Activated CD8-positive, alpha-beta memory T cell treated with anti-CD3 and anti-CD28 coated beads for 4 hours (primary cell): ENCODE measurements around the gene AXL.
"Not testable (repeated sequence)": the region's sequence is repeated elsewhere in the genome, so short reads cannot be mapped to it uniquely, and the experiment has no call there.

Experiments
- DNase-seq, 2 donors: peaks; one replicate each; pipeline ENCODE4 v3.0.0-alpha.2; 2020; ENCODE audit warnings: low read depth in 2 of 2

Gene AXL

DNA sequence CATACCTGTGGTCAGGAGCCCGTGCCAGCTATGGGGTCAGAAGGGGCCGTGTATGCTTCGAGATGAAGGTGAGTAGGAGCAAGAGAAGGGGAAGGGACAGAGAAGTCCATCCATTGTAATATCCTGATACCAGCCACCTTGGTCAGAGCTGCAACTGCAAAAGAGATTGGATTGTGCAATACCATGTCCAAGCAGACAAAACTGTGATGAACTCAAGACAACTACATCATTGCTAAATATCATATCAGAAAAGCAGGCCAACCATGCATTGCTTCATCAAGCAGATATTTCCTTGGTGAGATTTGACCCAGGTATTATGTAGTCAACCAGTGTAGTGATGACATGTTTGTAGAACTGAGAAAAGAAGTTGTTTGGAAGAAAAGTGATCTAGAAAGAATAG, 57.2 kb downstream of the AXL start:
- DNase-seq, result no peak

GRCh38 chr19:41278478-41278877, 59.5 kb downstream of the AXL start:
- no peak for DNase-seq

DNA sequence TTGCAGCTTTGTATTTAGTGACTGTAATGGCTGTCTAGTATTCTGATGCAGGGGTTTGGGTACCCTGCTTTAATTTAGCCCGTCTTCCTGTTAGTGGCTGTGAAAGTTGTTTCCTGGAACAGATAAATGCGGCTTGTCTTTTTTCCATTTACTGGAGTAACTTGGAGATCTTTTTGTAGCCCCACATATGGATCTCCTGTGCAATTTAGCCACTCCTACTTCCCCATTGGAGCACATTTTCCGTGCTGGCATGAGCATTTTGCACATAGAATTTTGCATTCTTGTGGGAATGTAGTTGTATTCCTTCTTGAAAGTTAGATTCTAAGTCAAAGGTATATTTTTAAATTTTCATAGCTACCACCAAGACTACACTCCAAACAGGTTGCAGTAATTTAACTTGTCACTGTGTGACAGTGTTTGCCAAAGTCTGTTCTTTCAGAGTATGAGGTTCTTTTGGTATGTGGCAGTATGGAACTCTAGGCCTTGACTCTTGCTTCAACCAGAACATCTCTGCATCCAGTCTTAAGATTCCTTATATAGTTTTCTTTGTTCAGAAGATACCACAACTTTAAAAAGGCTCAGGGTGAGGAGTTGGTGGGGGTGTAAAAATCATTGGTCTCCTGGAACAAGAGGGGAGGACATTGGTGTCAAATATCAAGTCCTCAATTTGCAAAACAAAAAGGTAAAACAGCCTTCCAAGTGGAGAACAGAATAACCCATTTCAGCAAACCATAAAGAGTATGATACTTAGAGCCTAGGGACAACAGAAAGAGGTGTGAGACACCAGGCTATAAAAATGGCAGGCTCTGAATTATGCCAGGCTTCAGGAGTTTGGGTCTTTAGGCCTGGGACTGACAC, 69.9 kb downstream of the AXL start:
- no peak for DNase-seq

DNA sequence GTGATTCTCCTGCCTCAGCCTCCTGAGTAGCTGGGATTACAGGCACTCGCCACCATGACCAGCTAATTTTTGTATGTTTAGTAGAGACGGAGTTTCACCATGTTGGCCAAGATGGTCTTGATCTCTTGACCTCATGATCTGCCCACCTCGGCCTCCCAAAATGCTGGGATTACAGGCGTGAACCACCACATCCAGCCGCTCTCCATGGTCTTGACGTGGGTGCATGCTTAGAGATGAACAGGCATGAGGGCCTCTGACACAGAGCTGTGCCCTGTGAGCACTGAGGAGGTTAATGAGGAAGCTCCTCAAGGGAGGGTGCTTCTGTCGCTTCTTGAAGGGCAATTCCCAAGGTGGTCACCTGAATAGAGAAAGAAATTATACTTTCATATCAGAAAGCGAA, 70.8 kb downstream of the AXL start:
- DNase-seq, result not testable (repeated sequence)

DNA sequence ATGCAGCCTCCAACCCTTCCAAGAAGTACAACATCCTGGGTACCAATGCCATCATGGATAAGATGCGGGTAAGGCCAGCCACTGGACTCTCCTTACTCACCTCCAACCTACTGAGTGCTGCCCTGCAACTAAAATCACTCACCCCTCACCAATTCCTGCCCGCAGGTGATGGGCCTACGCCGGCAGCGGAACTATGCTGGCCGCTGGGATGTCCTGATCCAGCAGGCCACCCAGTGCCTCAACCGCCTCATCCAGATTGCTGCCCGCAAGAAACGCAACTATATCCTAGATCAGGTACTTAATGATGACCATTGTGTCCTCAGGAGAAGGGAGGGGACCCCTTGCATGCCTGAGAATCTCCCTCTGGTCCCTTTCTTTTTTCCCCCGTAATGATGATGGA, 75.4 kb downstream of the AXL start:
- DNase-seq, result no peak

DNA sequence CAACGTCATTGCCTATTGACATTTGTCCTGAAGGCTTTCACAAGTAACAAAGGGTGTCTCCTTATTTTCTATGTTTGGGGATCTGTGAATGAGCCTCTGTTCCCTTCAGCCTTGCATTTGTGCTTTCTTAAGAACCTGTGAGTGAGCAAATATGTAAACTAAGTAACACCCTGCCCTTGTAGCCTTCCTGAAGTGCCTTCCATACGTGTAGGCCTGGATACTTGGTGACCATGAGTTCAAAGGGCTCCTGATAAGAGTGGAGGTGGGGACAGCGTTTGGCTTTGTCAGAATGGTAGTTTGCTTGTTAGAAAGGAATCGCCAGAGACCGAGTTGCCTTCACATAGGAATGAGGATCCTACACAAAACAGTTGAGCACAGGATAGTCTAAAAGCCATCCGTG, 76.5 kb downstream of the AXL start:
- DNase-seq, result no peak

GRCh38 chr19:41296433-41296871, 77.4 kb downstream of the AXL start:
- DNase-seq, result no peak

- no peak for DNase-seq
These were observed 78.8 kb downstream of the AXL start for GRCh38 chr19:41297628-41298347.

DNA sequence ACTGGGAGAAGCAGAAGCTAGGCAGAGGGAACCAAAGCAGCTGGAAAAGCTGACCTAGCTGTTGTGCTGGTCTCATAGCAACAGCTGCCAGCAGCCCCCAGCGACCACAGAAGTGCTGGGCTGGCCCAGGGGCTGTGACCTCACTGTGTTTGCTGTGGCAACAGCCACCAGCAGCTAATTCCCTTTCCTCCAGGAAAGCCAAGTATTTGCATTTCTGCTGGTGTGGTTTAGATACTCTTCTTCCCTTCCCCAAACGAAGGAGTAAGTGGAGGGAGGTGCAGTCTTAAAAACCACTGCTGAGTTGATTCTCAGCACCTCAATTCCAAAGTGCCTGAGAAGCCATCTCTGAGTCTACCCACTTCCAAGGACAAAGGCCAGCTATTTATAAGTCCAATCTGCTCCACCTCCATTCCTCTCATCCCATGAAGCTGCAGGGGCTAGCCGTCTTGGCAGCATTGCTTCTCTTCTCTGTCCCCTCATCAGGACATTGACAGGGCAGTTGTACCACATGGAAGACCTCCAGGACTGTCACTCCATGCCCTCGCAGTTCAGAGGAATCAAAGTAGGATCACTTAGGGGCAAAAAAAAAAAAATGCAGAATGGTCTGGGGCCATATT, 79.4 kb downstream of the AXL start:
- DNase-seq, result no peak

DNA sequence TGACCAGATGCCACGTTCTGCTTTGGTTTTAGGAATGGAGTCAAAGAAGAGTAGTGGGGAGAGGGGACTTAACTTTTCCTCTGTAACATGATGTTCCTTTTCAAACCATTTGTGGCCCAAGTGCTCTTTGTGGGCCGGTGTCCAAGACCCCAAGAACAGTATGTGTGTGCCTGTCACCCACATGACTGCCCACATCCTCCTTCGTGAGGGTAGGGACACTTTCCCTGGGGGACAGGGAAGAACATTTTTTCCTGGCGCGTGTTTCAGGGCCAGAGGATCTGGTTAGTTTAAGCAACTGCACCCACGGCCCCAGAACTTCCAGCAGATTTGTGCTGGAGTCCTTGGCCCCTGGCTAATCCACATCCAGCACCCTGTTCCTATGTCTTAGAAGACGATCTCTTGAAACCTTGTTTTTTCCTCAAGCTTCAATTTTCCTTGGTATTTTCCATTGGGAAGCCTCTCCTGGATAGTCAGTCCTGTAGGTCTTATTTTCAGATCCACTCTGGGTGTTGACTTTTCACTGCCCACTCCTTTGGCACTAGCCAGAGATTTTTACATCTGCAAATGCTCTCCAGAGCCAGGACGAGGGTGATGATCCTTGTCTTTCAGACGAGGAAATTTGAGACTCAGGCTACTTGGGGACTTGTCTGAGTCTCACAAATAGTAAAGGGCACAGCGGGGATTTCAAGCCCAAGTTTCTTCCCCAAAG, 80.2 kb downstream of the AXL start:
- DNase-seq, result no peak

- no peak for DNase-seq
These were observed 80.7 kb downstream of the AXL start for GRCh38 chr19:41299755-41300089.

- DNase-seq, result no peak
These were observed 81.5 kb downstream of the AXL start for GRCh38 chr19:41300555-41300954.

DNA sequence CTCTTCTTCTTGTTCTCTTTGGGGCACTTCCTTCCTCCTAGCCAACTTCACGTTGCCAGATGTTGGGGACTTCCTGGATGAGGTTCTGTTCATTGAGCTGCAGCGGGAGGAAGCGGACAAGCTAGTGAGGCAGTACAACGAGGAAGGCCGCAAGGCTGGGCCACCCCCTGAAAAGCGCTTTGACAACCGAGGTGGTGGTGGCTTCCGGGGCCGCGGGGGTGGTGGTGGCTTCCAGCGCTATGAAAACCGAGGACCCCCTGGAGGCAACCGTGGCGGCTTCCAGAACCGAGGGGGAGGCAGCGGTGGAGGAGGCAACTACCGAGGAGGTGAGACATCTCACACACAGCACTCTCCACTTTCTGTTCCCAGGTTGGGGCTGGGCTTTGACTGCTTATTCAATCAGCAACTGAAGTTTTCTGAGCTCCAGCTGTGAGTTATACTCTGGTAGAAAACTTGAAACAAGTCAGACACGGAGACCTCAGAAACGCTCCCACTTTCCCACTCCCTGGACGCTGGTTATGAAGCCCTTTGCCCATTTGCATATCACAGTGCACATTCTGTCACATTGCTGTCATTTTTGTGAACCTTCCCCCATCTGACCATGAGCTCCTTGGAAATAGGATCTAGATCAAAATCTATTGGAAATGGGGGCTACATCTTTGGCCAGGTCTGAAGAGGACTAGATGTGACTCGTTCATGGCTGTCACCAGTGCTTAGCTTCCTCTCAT, 83.8 kb downstream of the AXL start:
- peak; percentile 58 to 60 for DNase-seq

DNA sequence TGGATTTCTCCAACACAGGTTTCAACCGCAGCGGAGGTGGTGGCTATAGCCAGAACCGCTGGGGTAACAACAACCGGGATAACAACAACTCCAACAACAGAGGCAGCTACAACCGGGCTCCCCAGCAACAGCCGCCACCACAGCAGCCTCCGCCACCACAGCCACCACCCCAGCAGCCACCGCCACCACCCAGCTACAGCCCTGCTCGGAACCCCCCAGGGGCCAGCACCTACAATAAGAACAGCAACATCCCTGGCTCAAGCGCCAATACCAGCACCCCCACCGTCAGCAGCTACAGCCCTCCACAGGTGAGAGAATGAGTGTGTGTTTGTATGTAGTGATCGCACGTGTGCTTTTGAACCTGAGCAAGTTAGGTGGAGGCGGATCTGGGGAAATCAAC, 84.9 kb downstream of the AXL start:
- DNase-seq, result no peak

DNA sequence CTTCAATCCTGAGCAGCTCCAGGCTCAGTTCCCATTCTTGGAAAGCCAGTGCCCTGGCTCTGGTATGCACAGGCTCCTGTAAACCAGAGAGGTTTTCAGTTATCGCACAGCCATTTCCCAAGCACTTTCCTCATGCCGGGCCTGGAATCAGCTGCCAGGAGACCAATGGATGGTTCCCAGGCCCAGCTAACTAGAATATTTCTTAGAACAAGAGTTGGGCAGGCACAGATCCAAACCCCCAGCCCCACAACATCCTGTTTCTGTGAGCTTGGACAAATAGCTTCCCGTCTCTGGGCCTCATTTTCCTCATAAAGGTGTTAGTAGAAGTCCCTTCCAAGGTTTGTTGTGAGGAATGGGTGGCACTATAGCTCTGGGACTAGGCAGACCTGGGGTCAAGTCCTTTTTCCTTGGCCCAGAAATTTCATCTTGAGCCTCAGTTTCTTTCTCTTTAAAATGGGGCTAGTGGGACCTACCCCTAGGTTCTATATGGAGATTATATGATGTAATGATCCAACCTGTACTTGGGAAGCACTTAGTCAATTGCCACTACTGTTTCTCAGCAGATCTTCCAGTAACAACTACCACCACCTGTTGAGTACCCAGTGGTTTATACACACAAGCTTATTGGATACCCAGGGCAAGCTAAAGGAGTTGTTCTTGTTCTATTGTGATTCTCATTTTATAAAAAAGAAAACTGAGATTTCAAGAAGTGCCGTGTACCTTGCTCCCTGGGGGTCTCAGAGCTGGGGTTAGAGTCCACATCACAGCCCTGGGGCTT, 85.9 kb downstream of the AXL start:
- DNase-seq, result no peak

- DNase-seq, result no peak
These were observed 87.1 kb downstream of the AXL start for GRCh38 chr19:41305927-41306793.

DNA sequence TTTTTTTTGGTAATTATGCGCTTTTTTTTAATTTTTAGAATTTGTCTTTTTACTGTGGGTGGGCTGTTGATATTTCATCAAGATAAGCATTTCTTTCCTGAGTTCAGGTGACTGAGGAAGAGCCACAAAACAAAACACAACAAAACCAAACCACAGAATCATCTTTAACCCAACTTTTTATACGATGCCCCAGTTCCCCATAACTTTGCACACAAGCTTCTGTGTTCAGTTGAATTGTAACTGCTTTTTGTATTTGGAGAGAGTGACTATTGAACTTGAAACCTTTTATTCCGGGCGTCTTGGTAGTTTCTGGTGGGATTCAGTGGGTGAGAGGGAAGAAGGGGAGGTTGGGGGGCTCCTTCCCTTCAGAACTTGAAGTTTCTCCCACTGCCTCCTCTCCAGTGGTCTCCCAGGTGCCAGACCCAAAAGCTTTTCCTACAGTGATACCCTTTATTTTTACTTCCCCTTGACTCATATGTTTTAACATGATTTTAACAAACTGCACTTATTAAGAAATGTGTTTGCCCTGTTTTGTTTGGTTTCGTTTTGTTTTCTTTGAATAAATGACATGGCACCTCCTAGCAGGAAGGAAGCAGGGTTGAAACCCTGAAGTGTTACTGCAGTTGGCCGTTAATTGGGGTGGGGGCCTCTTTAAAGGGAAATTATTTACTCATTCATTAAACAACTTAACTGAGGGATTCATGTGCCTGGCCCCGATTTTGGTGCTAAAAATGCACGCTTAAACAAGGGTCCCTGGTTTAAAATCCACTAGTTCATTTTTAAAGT, 88.3 kb downstream of the AXL start:
- DNase-seq, result no peak

- no peak for DNase-seq
These were observed 89.0 kb downstream of the AXL start for GRCh38 chr19:41307954-41308449.
